Calu3 (cell line): ENCODE data around the gene SCARB1. TPM values are rescaled to one million over a fixed set of nuclear protein-coding genes. Genes with fewer than 3 reads are reported as not detected.
"Not testable (repeated sequence)": the region's sequence is repeated elsewhere in the genome, so short reads cannot be mapped to it uniquely, and the experiment has no call there.

Experiments used
- BruUV-seq: library from RNA; stranded (reverse); fragments of 400-500 nt; replicated peaks from 2 replicates; lab custom pipeline; 2021; lab: Mats Ljungman, UMichigan
- CTCF ChIA-PET: fragments of 300-600 bp; sonication (Branson Sonifier 250); formaldehyde crosslinking; loops from one replicate; lab custom pipeline; 2022; ENCODE audit warnings: antibody characterized with exemption; lab: Charles Lee
- DNase-seq: peaks from one replicate; pipeline ENCODE4 v3.0.0; 2022
- H3K27ac Mint-ChIP-seq: one replicate; pipeline ENCODE4 v1.8.0; 2022; ENCODE audit warnings: mixed read lengths; ENCODE audit not compliant: unreplicated experiment
- H3K27me3 Mint-ChIP-seq: one replicate; pipeline ENCODE4 v1.8.0; 2022; ENCODE audit warnings: mixed read lengths; ENCODE audit not compliant: unreplicated experiment
- H3K36me3 Mint-ChIP-seq: one replicate; pipeline ENCODE4 v1.8.0; 2022; ENCODE audit warnings: mild to moderate bottlenecking, moderate library complexity, mixed read lengths; ENCODE audit not compliant: insufficient read depth, unreplicated experiment
- H3K4me1 Mint-ChIP-seq: one replicate; pipeline ENCODE4 v1.8.0; 2022; ENCODE audit warnings: mild to moderate bottlenecking, low read depth, mixed read lengths; ENCODE audit not compliant: unreplicated experiment
- H3K4me3 Mint-ChIP-seq: one replicate; pipeline ENCODE4 v1.8.0; 2022; ENCODE audit warnings: mild to moderate bottlenecking, low read depth, moderate library complexity, mixed read lengths; ENCODE audit not compliant: unreplicated experiment
- H3K9me3 Mint-ChIP-seq: one replicate; pipeline ENCODE4 v1.8.0; 2022; ENCODE audit warnings: low read depth, mixed read lengths; ENCODE audit not compliant: unreplicated experiment
- CTCF ChIP-seq: fragments of 200-600 bp; IDR thresholded peaks from one replicate; pipeline ENCODE4 v1.8.0; 2022; ENCODE audit warnings: antibody characterized with exemption; ENCODE audit not compliant: unreplicated experiment
- intact Hi-C: fragments of 100-400 bp; cut with micrococcal nuclease; formaldehyde crosslinking; loops from one replicate; pipeline ENCODE4 v1.10.0; 2022; ENCODE audit not compliant: unreplicated experiment
- total RNA-seq: library from RNA; stranded (reverse); gene quantifications from 2 replicates; pipeline ENCODE4 v1.2.3, GENCODE V29; 2022

SCARB1 gene
- total RNA-seq, 1 experiment from 2014 or later: 51.6 TPM

- no peaks in the 10 kb centered on the region for H3K9me3 Mint-ChIP-seq
- H3K4me3 Mint-ChIP-seq: no peak overlapping the region
- BruUV-seq: no TSS peak
- H3K27ac Mint-ChIP-seq: no peak overlapping the region
- H3K4me1 Mint-ChIP-seq: peaks cover 31% of the 10 kb centered on the region
- intact Hi-C loops: loop anchor here (5.0 kb wide), 1 partner anchor 859 kb away; no protein-coding TSS in a partner anchor
- CTCF ChIA-PET: interaction anchor here (0.7 kb wide), 1 partner anchor 1031 kb away, joined by 5 read pairs; no protein-coding TSS in a partner anchor
- no peaks in the 10 kb centered on the region for H3K36me3 Mint-ChIP-seq
- DNase-seq: no peak
- no peak for TF ChIP-seq CTCF
- H3K27me3 Mint-ChIP-seq: no peaks in the 10 kb centered on the region
Measured at GRCh38 chr12:124896461-124896860, 32.8 kb upstream of the SCARB1 start.

- Mint-ChIP-seq H3K9me3 (no peaks in the 10 kb centered on the region), H3K27ac (no peak overlapping the region), H3K36me3 (no peaks in the 10 kb centered on the region), H3K27me3 (no peaks in the 10 kb centered on the region), H3K4me3 (no peak overlapping the region), H3K4me1 (peaks cover 13% of the 10 kb centered on the region)
- CTCF ChIA-PET: interaction anchor here (0.7 kb wide), 1 partner anchor 9 kb away, joined by 4 read pairs; no protein-coding TSS in a partner anchor
- intact Hi-C loops: no loop called here
- no TSS peak for BruUV-seq
- TF ChIP-seq CTCF: no peak
- no peak for DNase-seq
Measured at GRCh38 chr12:124893792-124894516, 30.3 kb upstream of the SCARB1 start.

- no TSS peak for BruUV-seq
- CTCF ChIA-PET: no interaction called here
- intact Hi-C loops: no loop called here
- H3K27ac Mint-ChIP-seq: no peak overlapping the region
- H3K9me3 Mint-ChIP-seq: no peaks in the 10 kb centered on the region
- peaks cover 15% of the 10 kb centered on the region for H3K4me1 Mint-ChIP-seq
- TF ChIP-seq CTCF: no peak
- no peak for DNase-seq
- H3K27me3 Mint-ChIP-seq: no peaks in the 10 kb centered on the region
- H3K36me3 Mint-ChIP-seq: no peaks in the 10 kb centered on the region
- no peak overlapping the region for H3K4me3 Mint-ChIP-seq
Measured at GRCh38 chr12:124888260-124888659, 24.6 kb upstream of the SCARB1 start.

- intact Hi-C loops, H3K36me3 Mint-ChIP-seq, H3K27ac Mint-ChIP-seq, DNase-seq, H3K4me3 Mint-ChIP-seq, H3K9me3 Mint-ChIP-seq, CTCF ChIA-PET, H3K27me3 Mint-ChIP-seq, BruUV-seq: not testable (repeated sequence)
- H3K4me1 Mint-ChIP-seq: peaks cover 15% of the 10 kb centered on the region
Measured at GRCh38 chr12:124887766-124888165, 24.1 kb upstream of the SCARB1 start.
